ENCODE measurements around the gene MICAL3. TPM values are rescaled to one million over a fixed set of nuclear protein-coding genes. Genes with fewer than 3 reads are reported as not detected.

The MICAL3 gene
- total and polyA plus RNA-seq, 4 donors: 4.4 to 30.7 (median 15.4) TPM

DNA sequence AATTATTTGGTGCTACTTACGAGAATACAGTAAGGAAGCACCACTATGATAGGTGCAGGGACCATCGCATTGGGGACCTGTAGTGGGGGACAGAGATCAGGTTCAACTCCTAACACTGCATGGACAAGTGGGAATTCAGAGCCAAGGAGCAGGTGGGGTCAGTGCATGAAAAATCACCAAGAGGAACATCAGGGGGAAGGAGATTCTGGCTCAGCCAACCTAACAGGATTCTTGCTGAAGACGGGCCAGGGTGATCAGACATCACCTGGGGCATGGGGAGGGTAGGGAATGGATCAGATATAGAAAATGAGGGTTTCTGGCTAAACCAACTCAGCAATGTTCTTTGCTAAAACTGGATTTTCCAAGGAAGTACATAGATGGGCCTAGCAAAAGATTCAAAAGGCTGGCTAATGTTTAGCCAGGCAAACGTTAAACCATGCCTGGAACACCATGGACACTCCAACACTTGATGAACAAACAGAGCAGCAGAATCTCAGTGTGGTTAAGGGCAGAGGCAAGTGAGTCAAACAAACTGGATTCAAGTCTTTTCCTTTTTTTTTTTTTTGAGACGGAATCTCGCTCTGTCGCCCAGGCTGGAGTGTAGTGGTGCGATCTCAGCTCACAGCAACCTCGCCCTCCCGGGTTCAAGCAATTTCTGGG, 70.0 kb downstream of the MICAL3 start:
- Histone ChIP-seq H3K27ac (ENCODE audit: low read depth in 1 of 2, low read length in 1 of 2) (no peak overlapping the region), H3K36me3 (ENCODE audit: control insufficient read depth in 4 of 4, insufficient read depth in 4 of 4, low read length in 4 of 4) (no peaks in the 10 kb centered on the region), H3K4me3 (no peak overlapping the region), H3K4me1 (ENCODE audit: control insufficient read depth in 5 of 5, insufficient read depth in 5 of 5, low read length in 5 of 5) (peaks cover 5 to 49% (median 13%) of the 10 kb centered on the region in 5 donors), H3K27me3 (ENCODE audit: control insufficient read depth in 3 of 3, insufficient read depth in 3 of 3, low read length in 2 of 3) (no peaks in the 10 kb centered on the region), H3K9me3 (ENCODE audit: control insufficient read depth in 4 of 4, insufficient read depth in 3 of 4, low read length in 3 of 4) (no peaks in the 10 kb centered on the region), H3K9ac (ENCODE audit: insufficient read depth in 1 of 2, low read length in 2 of 2) (no peak overlapping the region)
- 89 to 91% methylated on average over 10 of the region's 10 CpGs for WGBS, 2 donors
- no peak for ATAC-seq (ENCODE audit: insufficient read depth, low FRiP score)
- TF ChIP-seq, protein P1, sequence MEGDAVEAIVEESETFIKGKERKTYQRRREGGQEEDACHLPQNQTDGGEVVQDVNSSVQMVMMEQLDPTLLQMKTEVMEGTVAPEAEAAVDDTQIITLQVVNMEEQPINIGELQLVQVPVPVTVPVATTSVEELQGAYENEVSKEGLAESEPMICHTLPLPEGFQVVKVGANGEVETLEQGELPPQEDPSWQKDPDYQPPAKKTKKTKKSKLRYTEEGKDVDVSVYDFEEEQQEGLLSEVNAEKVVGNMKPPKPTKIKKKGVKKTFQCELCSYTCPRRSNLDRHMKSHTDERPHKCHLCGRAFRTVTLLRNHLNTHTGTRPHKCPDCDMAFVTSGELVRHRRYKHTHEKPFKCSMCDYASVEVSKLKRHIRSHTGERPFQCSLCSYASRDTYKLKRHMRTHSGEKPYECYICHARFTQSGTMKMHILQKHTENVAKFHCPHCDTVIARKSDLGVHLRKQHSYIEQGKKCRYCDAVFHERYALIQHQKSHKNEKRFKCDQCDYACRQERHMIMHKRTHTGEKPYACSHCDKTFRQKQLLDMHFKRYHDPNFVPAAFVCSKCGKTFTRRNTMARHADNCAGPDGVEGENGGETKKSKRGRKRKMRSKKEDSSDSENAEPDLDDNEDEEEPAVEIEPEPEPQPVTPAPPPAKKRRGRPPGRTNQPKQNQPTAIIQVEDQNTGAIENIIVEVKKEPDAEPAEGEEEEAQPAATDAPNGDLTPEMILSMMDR (IDR thresholded peaks at IDR 0.05; ENCODE audit: control extremely low read depth, extremely low read depth): no peak
- peak in 2 of 3 donors; percentile 43 to 53 for DNase-seq

DNA sequence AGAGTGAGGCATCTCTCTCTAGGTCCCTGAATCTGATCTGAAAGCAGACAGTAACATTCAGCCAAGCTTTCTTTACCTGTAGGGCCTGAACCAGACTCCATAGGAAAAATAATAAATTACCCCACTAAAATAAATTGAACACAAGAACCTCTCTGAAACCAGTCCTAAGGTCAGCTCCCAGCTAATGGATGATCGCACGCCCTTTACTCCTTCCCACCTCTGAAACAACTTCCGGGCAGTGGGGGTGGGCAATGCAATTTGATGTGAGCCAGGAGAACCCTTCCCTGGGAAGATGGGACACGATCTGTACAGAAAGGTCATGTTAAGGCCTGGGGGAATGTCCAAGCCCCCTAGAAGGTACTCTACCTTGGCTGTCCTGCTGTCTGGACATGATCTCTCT, 71.2 kb downstream of the MICAL3 start:
- 96 to 98% methylated on average over 4 of the region's 4 CpGs for WGBS, 2 donors
- ATAC-seq (ENCODE audit: insufficient read depth, low FRiP score) (no peak), DNase-seq (no peak)
- no peak overlapping the region for H3K4me3 ChIP-seq
- no peak overlapping the region for H3K9ac ChIP-seq (ENCODE audit: insufficient read depth in 1 of 2, low read length in 2 of 2)
- TF ChIP-seq, protein P1 (IDR thresholded peaks at IDR 0.05; ENCODE audit: control extremely low read depth, extremely low read depth): no peak
- H3K36me3 ChIP-seq (ENCODE audit: control insufficient read depth in 4 of 4, insufficient read depth in 4 of 4, low read length in 4 of 4): no peaks in the 10 kb centered on the region
- no peaks in the 10 kb centered on the region for H3K9me3 ChIP-seq (ENCODE audit: control insufficient read depth in 4 of 4, insufficient read depth in 3 of 4, low read length in 3 of 4)
- H3K27ac ChIP-seq (ENCODE audit: low read depth in 1 of 2, low read length in 1 of 2): peak overlapping the region in 1 of 2 donors; percentile 86
- H3K4me1 ChIP-seq (ENCODE audit: control insufficient read depth in 5 of 5, insufficient read depth in 5 of 5, low read length in 5 of 5): peaks cover 5 to 45% (median 13%) of the 10 kb centered on the region in 5 donors
- no peaks in the 10 kb centered on the region for H3K27me3 ChIP-seq (ENCODE audit: control insufficient read depth in 3 of 3, insufficient read depth in 3 of 3, low read length in 2 of 3)

DNA sequence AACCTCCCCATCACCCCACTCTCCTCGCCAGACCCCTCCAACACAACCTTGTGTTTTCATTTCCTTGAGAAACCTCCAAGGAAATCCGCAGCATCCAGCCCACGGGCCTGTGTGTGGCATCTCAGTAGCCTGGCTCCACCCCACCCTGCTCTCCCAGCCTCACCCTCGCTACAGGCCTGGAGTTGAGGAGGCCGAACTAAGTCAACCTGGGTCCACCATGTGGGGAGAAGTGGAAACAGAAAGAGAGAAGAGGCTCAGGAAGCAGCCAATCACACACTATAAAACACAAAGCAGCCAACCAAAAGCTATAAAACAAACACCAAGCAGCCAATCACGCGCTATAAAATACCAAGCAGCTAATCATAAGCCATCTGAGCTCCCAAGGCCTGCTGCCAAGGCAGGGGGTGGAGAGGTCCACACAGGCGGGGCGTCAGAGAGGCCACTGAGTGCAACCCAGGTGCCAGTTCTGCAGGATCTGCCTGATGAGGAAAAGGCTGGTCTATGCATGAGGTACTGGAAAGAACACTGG, 72.0 kb downstream of the MICAL3 start:
- TF ChIP-seq, protein P1 (IDR thresholded peaks at IDR 0.05; ENCODE audit: control extremely low read depth, extremely low read depth): no peak
- no peaks in the 10 kb centered on the region for H3K27me3 ChIP-seq (ENCODE audit: control insufficient read depth in 3 of 3, insufficient read depth in 3 of 3, low read length in 2 of 3)
- H3K9me3 ChIP-seq (ENCODE audit: control insufficient read depth in 4 of 4, insufficient read depth in 3 of 4, low read length in 3 of 4): no peaks in the 10 kb centered on the region
- DNase-seq: no peak
- H3K9ac ChIP-seq (ENCODE audit: insufficient read depth in 1 of 2, low read length in 2 of 2): no peak overlapping the region
- 92 to 95% methylated on average over 9 of the region's 9 CpGs for WGBS, 2 donors
- ATAC-seq (ENCODE audit: insufficient read depth, low FRiP score): no peak
- peak overlapping the region in 1 of 2 donors; percentile 86 for H3K27ac ChIP-seq (ENCODE audit: low read depth in 1 of 2, low read length in 1 of 2)
- no peaks in the 10 kb centered on the region for H3K36me3 ChIP-seq (ENCODE audit: control insufficient read depth in 4 of 4, insufficient read depth in 4 of 4, low read length in 4 of 4)
- no peak overlapping the region for H3K4me3 ChIP-seq
- peaks cover 5 to 37% (median 14%) of the 10 kb centered on the region in 5 donors for H3K4me1 ChIP-seq (ENCODE audit: control insufficient read depth in 5 of 5, insufficient read depth in 5 of 5, low read length in 5 of 5)
